GM12892 (cell line): ENCODE measurements around the gene BCL2L2.

ENCODE experiments used
- POLR2A ChIP-seq: IDR thresholded peaks from 2 replicates; pipeline ENCODE4 v1.6.1; 2011; ENCODE audit warnings: low read depth, low read length, control low read depth
- POLR2AphosphoS5 ChIP-seq: IDR thresholded peaks from 2 replicates; pipeline ENCODE4 v1.6.1; 2011; ENCODE audit warnings: low read depth, low read length, control low read depth

- TF ChIP-seq POLR2AphosphoS5: no peak
- TF ChIP-seq POLR2A: no peak
Observed at GRCh38 chr14:23299986-23300686, 6.5 kb upstream of the BCL2L2 start.
